SIG-M5 (cell line): ENCODE measurements around the gene NADSYN1.
"Not testable (repeated sequence)": the region's sequence is repeated elsewhere in the genome, so short reads cannot be mapped to it uniquely, and the experiment has no call there.

Experiments used
- DNase-seq: peaks from one replicate; lab custom pipeline; 2025; lab: John Stamatoyannopoulos, UW

The NADSYN1 gene

GRCh38 chr11:71527576-71528210 is 74.7 kb downstream of the NADSYN1 start:
- DNase-seq: no peak

- DNase-seq: no peak
These were observed 77.6 kb downstream of the NADSYN1 start for GRCh38 chr11:71530602-71531001.

DNA sequence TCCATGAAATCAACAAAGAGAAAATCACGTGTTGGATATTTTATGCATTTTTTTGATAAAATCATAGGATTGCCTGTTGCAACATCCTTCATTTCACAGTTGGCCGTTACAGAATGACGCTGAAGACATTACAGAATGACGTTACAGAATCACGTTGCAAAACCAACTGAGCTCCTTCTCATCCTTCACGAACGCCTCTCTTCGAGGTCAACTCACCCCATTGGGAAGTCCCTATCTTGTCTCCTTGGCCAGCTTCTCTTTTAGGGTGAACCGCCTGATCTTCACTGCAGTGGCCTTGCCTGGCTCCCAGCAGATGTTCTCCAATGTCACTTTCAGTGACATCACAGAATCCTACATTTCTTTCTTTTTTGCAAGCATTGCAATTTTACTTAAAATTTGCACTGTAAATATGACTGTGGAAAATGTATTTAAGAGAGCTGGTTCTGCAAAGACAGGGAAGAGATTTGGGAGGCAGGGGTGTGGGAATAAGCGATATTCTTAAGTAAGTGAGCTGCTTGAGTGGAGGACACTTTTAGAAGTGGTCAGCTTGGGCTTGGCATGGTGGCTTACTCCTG is 79.1 kb downstream of the NADSYN1 start:
- DNase-seq: no peak

- not testable (repeated sequence) for DNase-seq
These were observed 82.0 kb downstream of the NADSYN1 start for GRCh38 chr11:71534711-71535608.

GRCh38 chr11:71535825-71536224 is 82.8 kb downstream of the NADSYN1 start:
- DNase-seq: no peak

- no peak for DNase-seq
These were observed 84.5 kb downstream of the NADSYN1 start for GRCh38 chr11:71537537-71537936.

DNA sequence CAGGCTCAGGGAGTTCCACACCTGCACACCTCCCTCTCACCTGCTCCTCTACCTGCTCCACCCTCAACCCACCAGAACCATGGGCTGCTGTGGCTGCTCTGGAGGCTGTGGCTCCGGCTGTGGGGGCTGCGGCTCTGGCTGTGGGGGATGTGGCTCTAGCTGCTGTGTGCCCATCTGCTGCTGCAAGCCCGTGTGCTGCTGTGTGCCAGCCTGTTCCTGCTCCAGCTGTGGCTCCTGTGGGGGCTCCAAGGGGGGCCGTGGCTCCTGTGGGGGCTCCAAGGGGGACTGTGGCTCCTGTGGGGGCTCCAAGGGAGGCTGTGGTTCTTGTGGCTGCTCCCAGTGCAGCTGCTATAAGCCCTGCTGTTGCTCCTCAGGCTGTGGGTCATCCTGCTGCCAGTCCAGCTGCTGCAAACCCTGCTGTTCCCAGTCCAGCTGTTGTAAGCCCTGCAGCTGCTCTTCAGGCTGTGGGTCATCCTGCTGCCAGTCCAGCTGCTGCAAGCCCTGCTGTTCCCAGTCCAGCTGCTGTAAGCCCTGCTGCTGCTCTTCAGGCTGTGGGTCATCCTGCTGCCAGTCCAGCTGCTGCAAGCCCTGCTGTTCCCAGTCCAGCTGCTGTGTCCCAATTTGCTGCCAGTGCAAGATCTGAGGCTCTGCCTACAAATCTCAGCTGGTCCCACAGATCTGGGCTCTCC is 85.1 kb downstream of the NADSYN1 start, which contains the start of gene KRTAP5-8:
KRTAP5-8 (plus strand) TSS at position 49 of the 689 bp plus-strand sequence; CDS start at position 80, 31 bp downstream.
- DNase-seq: not testable (repeated sequence)

- DNase-seq: no peak
These were observed 85.6 kb downstream of the NADSYN1 start for GRCh38 chr11:71538666-71538990.

DNA sequence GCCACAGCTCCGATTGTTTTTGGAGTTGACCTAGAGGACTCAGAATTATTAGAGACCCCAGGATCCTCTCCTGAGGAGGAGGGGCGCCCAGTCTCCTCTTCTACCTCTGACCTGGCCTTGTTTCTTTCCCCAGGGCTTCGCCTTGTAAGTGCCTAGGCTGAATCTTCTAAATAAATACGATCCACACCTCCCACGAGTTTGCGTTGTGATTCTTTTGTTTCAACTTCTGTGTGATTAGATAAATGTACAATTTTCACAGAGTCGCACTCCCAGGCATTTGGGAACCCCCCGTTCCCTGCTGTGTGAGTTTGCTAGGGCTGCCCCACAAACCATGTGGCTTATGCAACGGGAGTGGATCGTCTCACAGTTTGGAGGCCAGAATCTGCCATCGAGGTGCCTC is 86.0 kb downstream of the NADSYN1 start:
- no peak for DNase-seq

- DNase-seq: not testable (repeated sequence)
These were observed 87.0 kb downstream of the NADSYN1 start for GRCh38 chr11:71539971-71540370.

DNA sequence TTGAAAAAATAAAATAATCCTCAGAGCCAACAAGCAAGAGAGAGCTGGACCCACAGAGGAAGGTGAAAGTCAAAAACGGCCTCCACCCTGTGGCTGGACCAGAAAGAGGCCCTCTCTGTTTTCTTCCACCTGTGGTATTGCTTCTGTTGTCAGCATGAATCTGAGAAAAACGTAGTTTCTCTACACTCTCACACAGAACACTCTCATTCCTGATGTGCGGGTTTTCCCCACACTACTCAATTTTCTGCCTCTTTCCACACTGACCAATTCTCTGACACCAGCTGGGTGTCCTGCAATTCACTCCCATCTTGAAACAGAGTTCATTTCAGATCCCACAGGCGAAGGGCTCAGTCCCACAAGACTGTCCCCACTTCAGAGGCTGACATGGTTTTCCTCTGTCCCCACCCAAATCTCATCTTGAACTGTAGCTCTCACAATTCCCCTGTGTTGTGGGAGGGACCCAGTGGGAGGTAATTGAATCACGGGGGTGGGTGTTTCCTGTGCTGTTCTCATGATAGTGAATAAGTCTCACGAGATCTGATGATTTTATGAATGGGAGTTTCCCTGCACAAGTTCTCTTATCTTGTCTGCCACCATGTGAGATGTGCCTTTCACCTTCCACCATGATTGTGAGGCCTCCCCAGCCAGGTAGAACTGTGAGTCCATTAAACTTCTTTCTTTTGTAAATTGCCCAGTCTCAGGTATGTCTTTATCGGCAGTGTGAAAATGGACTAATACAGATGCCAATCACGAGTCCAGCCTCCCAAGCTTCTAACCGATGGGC is 87.7 kb downstream of the NADSYN1 start:
- not testable (repeated sequence) for DNase-seq

- no peak for DNase-seq
These were observed 89.4 kb downstream of the NADSYN1 start for GRCh38 chr11:71542382-71542781.

DNA sequence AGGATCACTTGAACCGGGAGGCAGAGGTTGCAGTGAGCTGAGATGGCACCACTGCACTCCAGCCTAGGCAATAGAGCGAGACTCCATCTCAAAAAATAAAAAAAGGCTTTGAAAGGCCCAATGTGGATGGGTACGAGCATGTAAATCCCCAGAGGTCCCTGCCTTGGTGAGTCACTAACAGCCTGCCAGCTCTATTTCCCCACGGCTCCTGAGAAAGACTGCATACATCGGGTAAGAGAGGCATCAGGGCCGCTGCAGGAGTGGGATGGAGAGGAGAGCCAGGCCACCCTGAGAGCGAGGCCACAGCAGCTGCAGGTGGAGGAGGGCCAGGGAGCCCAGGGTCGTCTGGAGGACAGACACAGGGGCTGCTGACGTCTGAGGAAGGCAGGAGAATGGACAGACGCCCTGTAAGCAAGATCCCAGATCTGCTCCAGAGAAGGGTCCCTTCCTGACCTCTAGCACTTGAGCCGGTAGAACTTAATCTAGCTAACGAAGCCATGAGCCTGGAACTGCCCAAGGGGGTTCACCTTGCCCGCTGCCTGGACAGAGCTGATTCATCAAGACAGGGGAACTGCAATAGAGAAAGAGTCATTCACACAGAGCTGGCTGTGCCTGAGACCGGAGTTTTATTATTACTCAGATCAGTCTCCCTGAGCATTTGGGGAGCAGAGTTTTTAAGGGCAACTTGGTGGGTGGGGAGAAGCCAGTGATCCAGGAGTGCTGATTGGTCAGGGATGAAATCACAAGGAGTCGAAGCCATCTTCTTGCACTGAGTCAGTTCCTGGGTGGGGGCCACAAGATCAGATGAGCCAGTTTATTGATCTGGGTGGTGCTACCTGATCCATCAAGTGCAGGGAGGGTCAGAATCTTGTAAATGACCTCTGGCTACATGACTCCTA is 90.1 kb downstream of the NADSYN1 start:
- no peak for DNase-seq

- no peak for DNase-seq
These were observed 90.9 kb downstream of the NADSYN1 start for GRCh38 chr11:71543866-71544265.

- no peak for DNase-seq
These were observed 91.7 kb downstream of the NADSYN1 start for GRCh38 chr11:71544525-71545214.

- DNase-seq: no peak
These were observed 92.5 kb downstream of the NADSYN1 start for GRCh38 chr11:71545405-71545966.

DNA sequence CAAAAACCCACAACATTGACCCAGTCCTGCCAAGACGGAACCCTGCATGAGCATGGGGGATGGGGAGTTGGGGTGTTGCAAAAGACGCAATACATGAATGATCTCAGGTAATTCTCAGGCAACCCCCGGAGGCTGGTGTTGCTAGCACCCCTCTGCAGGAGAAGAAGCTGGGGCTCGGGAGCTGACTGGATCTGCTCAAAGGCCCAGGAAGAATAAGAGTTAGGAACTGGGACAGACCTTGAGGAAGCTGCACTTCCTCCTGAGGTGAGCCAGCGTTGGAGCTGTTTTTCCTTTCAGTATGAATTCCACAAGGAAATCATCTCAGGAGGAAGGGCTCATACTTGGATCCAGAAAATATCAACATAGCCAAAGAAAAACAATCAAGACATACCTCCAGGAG is 95.1 kb downstream of the NADSYN1 start, which contains the start of gene KRTAP5-9:
KRTAP5-9 (plus strand) TSS at position 301 of the 400 bp plus-strand sequence. CDS start 238 bp downstream, outside the sequence.
- no peak for DNase-seq

- DNase-seq: no peak
These were observed 95.7 kb downstream of the NADSYN1 start for GRCh38 chr11:71548716-71549151.
